Stomach (tissue), 9 donors: ENCODE measurements around the gene RHBDD2. TPM values are rescaled to one million over a fixed set of nuclear protein-coding genes. Genes with fewer than 3 reads are reported as not detected.

ENCODE experiments used
- DNase-seq, 2 donors: peaks; one replicate each; pipeline versions ENCODE4 v3.0.0 to v3.0.0-alpha.2; 2013 to 2019
- H3K27ac ChIP-seq, 5 donors: fragments of 200-600 bp in 4 of 5; sonication (generic) in 4 of 5; one replicate each; pipeline ENCODE4 v1.5.1; 2013 to 2019; ENCODE audit warnings: mild to moderate bottlenecking in 1 of 5, moderate library complexity in 1 of 5
- H3K27me3 ChIP-seq, 3 donors: fragments of 200-600 bp; sonication (generic); one replicate each; pipeline ENCODE4 v1.5.1; 2017 to 2019; ENCODE audit warnings: mixed run types in 1 of 3
- H3K36me3 ChIP-seq, 4 donors: fragments of 200-600 bp; sonication (generic); 1 replicate in 3 of 4; 2 replicates in 1 of 4; pipeline ENCODE4 v1.5.1; 2016 to 2019
- H3K4me1 ChIP-seq, 4 donors: fragments of 200-600 bp; sonication (generic); one replicate each; pipeline ENCODE4 v1.5.1; 2016 to 2019
- H3K4me3 ChIP-seq, 4 donors: fragments of 200-600 bp; sonication (generic) in 3 of 4; one replicate each; pipeline ENCODE4 v1.5.1; 2016 to 2019; ENCODE audit warnings: mild to moderate bottlenecking in 1 of 4
- H3K9me3 ChIP-seq, 4 donors: fragments of 200-600 bp; sonication (generic); one replicate each; pipeline ENCODE4 v1.5.1; 2016 to 2019
- CTCF ChIP-seq, 7 experiments: fragments of 450-650 bp in 4 of 7; fragments of 200-600 bp in 3 of 7; sonication (generic) in 3 of 7; IDR thresholded peaks; one replicate each; pipeline ENCODE4 v1.5.1; 2016 to 2019; ENCODE audit warnings: antibody characterized with exemption in 7 of 7, control low read depth in 2 of 7, mild to moderate bottlenecking in 1 of 7
- EP300 ChIP-seq: sonication (generic); formaldehyde crosslinking; IDR thresholded peaks from one replicate; pipeline ENCODE4 v1.6.1; 2017; ENCODE audit warnings: antibody characterized with exemption
- POLR2A ChIP-seq, 4 donors: fragments of 450-650 bp; IDR thresholded peaks; one replicate each; pipeline ENCODE4 v1.6.1; 2016; ENCODE audit warnings: antibody characterized with exemption in 4 of 4, control low read depth in 2 of 4, mild to moderate bottlenecking in 1 of 4, moderate library complexity in 1 of 4
- POLR2AphosphoS5 ChIP-seq, 3 donors: sonication (generic); formaldehyde crosslinking; IDR thresholded peaks; one replicate each; pipeline ENCODE4 v1.6.1; 2016; ENCODE audit warnings: antibody characterized with exemption in 3 of 3
- WGBS, 5 donors: extraction: QIAGEN DNeasy Blood & Tissue Kit in 3 of 5; methylation state at CpG; one replicate each; pipeline versions ENCODE4 v1.1.5 to v1.1.7; 2013 to 2018; 5-methylcytosine and 5-hydroxymethylcytosine counted together
- intact Hi-C: fragments of 100-400 bp; cut with DNase I; formaldehyde crosslinking; loops from one replicate; pipeline ENCODE4 v1.15.1; 2023; ENCODE audit warnings: low total_unique reads
- polyA plus RNA-seq, 3 donors: library from polyadenylated mRNA; stranded (reverse); fragments of 200-250 nt; gene quantifications; one replicate each; pipeline ENCODE4 v1.2.3, GENCODE V29; 2013
- total RNA-seq, 5 donors: library from RNA; depleted of rRNA; stranded (reverse); fragments of >200 nt; gene quantifications; one replicate each; pipeline versions ENCODE4 v1.1.0 to v1.2.3, GENCODE V29; 2014 to 2016
- donor health status: healthy with polysubstance abuse.
- donor health status: Bipolar disorder and iron deficiency.
- donor health status: healthy.

Gene RHBDD2
- total and polyA plus RNA-seq, 8 donors: 15.8 to 95.9 (median 45.5) TPM

- peaks cover 4 to 60% (median 22%) of the 10 kb centered on the region in 4 donors for H3K4me1 ChIP-seq
- no peaks in the 10 kb centered on the region for H3K27me3 ChIP-seq
- no peak for TF ChIP-seq EP300
- no peak for TF ChIP-seq POLR2AphosphoS5 (IDR thresholded peaks at IDR 0.05)
- TF ChIP-seq POLR2A (IDR thresholded peaks at IDR 0.05): no peak
- no peak for TF ChIP-seq CTCF (IDR thresholded peaks at IDR 0.05)
- 37 to 76% (median 56%) methylated on average over 5 of the region's 5 CpGs for WGBS, 5 donors
- intact Hi-C loops: no loop called here
- no peaks in the 10 kb centered on the region for H3K9me3 ChIP-seq
- no peak overlapping the region for H3K27ac ChIP-seq
- DNase-seq: peak in 1 of 2 donors; percentile 32
- peaks cover 51 to 89% (median 84%) of the 10 kb centered on the region in 4 donors for H3K36me3 ChIP-seq
- H3K4me3 ChIP-seq: no peak overlapping the region
Measured at GRCh38 chr7:75884476-75884875, 5.6 kb downstream of the RHBDD2 start.

GRCh38 chr7:75885036-75885435 is 6.2 kb downstream of the RHBDD2 start:
- no peak for TF ChIP-seq EP300
- no peak for TF ChIP-seq POLR2AphosphoS5 (IDR thresholded peaks at IDR 0.05)
- no peak for TF ChIP-seq POLR2A (IDR thresholded peaks at IDR 0.05)
- no peak for TF ChIP-seq CTCF (IDR thresholded peaks at IDR 0.05)
- intact Hi-C loops: no loop called here
- Histone ChIP-seq H3K4me1 (peaks cover 4 to 54% (median 19%) of the 10 kb centered on the region in 4 donors), H3K27me3 (no peaks in the 10 kb centered on the region), H3K36me3 (peaks cover 51 to 94% (median 84%) of the 10 kb centered on the region in 4 donors), H3K4me3 (no peak overlapping the region), H3K9me3 (no peaks in the 10 kb centered on the region), H3K27ac (no peak overlapping the region)
- WGBS, 5 donors: 83 to 97% (median 93%) methylated on average over 3 of the region's 3 CpGs
- no peak for DNase-seq

- Histone ChIP-seq H3K4me1 (peaks cover 0 to 33% (median 13%) of the 10 kb centered on the region in 4 donors), H3K27me3 (no peaks in the 10 kb centered on the region), H3K36me3 (peaks cover 36 to 70% (median 62%) of the 10 kb centered on the region in 4 donors), H3K9me3 (no peaks in the 10 kb centered on the region), H3K4me3 (no peak overlapping the region), H3K27ac (no peak overlapping the region)
- intact Hi-C loops: no loop called here
- DNase-seq: no peak
- TF ChIP-seq POLR2A (IDR thresholded peaks at IDR 0.05) (no peak), POLR2AphosphoS5 (IDR thresholded peaks at IDR 0.05) (no peak), CTCF (IDR thresholded peaks at IDR 0.05) (no peak), EP300 (no peak)
- 93 to 96% (median 95%) methylated on average over 6 to 13 of the region's 13 CpGs for whole genome bisulfite sequencing, 5 donors
Measured at GRCh38 chr7:75887669-75888369, 9.0 kb downstream of the RHBDD2 start.

- 60 to 76% (median 68%) methylated on average over 14 to 23 of the region's 23 CpGs for WGBS, 5 donors
- intact Hi-C loops: no loop called here
- peaks cover 28 to 62% (median 54%) of the 10 kb centered on the region in 4 donors for H3K36me3 ChIP-seq
- H3K4me1 ChIP-seq: peaks cover 0 to 31% (median 17%) of the 10 kb centered on the region in 4 donors
- peak in 1 of 2 donors; percentile 52 for DNase-seq
- no peaks in the 10 kb centered on the region for H3K9me3 ChIP-seq
- H3K27me3 ChIP-seq: no peaks in the 10 kb centered on the region
- TF ChIP-seq POLR2A (IDR thresholded peaks at IDR 0.05) (no peak), EP300 (no peak), CTCF (IDR thresholded peaks at IDR 0.05) (no peak), POLR2AphosphoS5 (IDR thresholded peaks at IDR 0.05) (peak in 1 of 3 donors; percentile 10)
- no peak overlapping the region for H3K27ac ChIP-seq
- H3K4me3 ChIP-seq: no peak overlapping the region
Measured at GRCh38 chr7:75888464-75889222, 9.8 kb downstream of the RHBDD2 start.
